HG02763 (cell line): ENCODE measurements around the gene TRIM27.
"Not testable (repeated sequence)": the region's sequence is repeated elsewhere in the genome, so short reads cannot be mapped to it uniquely, and the experiment has no call there.

Experiments used
- ATAC-seq: cut with Tn5 transposase; IDR thresholded peaks from one replicate; pipeline ENCODE4 v1.9.1; 2021; ENCODE audit warnings: mild to moderate bottlenecking, moderate library complexity; ENCODE audit not compliant: unreplicated experiment

TRIM27 gene

GRCh38 chr6:28900577-28901256 is 23.1 kb downstream of the TRIM27 start:
- no peak for ATAC-seq

GRCh38 chr6:28898710-28898965 is 25.1 kb downstream of the TRIM27 start:
- no peak for ATAC-seq

GRCh38 chr6:28897369-28897745 is 26.4 kb downstream of the TRIM27 start:
- ATAC-seq = no peak

- ATAC-seq = peak; percentile 10
These were observed 27.0 kb downstream of the TRIM27 start for GRCh38 chr6:28896505-28897368.

GRCh38 chr6:28895131-28895812 is 28.5 kb downstream of the TRIM27 start:
- peak; percentile 64 for ATAC-seq

- ATAC-seq = no peak
These were observed 30.5 kb downstream of the TRIM27 start for GRCh38 chr6:28893172-28893799.

GRCh38 chr6:28892525-28892924 is 31.3 kb downstream of the TRIM27 start:
- ATAC-seq = no peak

GRCh38 chr6:28887796-28888496 is 35.8 kb downstream of the TRIM27 start:
- ATAC-seq = no peak

GRCh38 chr6:28886079-28886439 is 37.7 kb downstream of the TRIM27 start:
- ATAC-seq = no peak

GRCh38 chr6:28884423-28885131 is 39.2 kb downstream of the TRIM27 start:
- no peak for ATAC-seq

- ATAC-seq = no peak
These were observed 42.6 kb downstream of the TRIM27 start for GRCh38 chr6:28880894-28881780.

- no peak for ATAC-seq
These were observed 43.3 kb downstream of the TRIM27 start for GRCh38 chr6:28880519-28880893.

- ATAC-seq = no peak
These were observed 47.1 kb downstream of the TRIM27 start for GRCh38 chr6:28876710-28877109.

- ATAC-seq = no peak
These were observed 48.5 kb downstream of the TRIM27 start for GRCh38 chr6:28875191-28875747.

GRCh38 chr6:28872157-28872817 is 51.5 kb downstream of the TRIM27 start:
- not testable (repeated sequence) for ATAC-seq

GRCh38 chr6:28871335-28872156 is 52.2 kb downstream of the TRIM27 start:
- no peak for ATAC-seq

- no peak for ATAC-seq
These were observed 54.9 kb downstream of the TRIM27 start for GRCh38 chr6:28868873-28869272.

GRCh38 chr6:28867086-28867409 is 56.7 kb downstream of the TRIM27 start:
- no peak for ATAC-seq
